Measurements from ENCODE around the gene TRIM52.

The TRIM52 gene

DNA sequence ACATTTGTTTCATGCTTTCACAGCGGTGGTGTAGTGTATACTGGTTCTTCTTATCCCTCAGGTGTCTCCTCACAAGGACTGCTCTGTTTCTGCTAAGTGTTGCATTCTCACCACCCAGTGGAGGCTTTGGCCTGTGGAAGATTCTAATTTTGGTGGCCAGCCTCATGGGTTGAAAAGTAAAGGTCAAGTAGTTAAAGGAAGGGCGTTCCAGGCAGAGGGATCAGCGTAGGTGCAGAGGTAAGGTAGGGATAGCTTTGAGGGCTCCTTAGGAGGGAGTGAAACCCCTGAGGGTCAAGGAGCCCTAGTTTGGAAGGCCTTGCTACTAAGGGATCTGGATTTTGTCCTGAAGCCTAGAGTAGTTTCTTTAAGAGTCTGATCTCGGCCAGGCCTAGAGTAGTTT lies 12.7 kb downstream of the TRIM52 start:
- Histone ChIP-seq H3K27me3 (ENCODE audit: insufficient read depth, low read length, poor library complexity) (no peaks in the 10 kb centered on the region), H3K27ac (ENCODE audit: low read length) (peak overlapping the region; percentile 47; the same call in 1 of the 2 replicates), H3K4me3 (ENCODE audit: low read depth in 1 of 2, low read length in 2 of 2) (peak overlapping the region in 1 of 2 experiments; percentile 94; a peak in 3 of 4 replicates), H3K9ac (ENCODE audit: low read depth, low read length) (peak overlapping the region; percentile 95), H3K36me3 (ENCODE audit: insufficient read depth, low read length) (peaks cover 31% of the 10 kb centered on the region), H4K20me1 (ENCODE audit: insufficient read depth, low read length) (peaks cover 16% of the 10 kb centered on the region; the same call in 1 of the 2 replicates), H3K9me3 (ENCODE audit: insufficient read depth, low read length, severe bottlenecking) (no peaks in the 10 kb centered on the region), H3K4me1 (ENCODE audit: insufficient read depth, low read length) (peaks cover 73% of the 10 kb centered on the region), H3K4me2 (ENCODE audit: insufficient read depth, low read length) (peak overlapping the region; percentile 88), H2AFZ (ENCODE audit: low read depth, low read length) (no peak overlapping the region), H3K79me2 (ENCODE audit: insufficient read depth, low read length) (peaks cover 88% of the 10 kb centered on the region)
- DNase-seq (no peak), ATAC-seq (ENCODE audit: insufficient read depth, low read depth) (no peak)
- no peak for TF ChIP-seq EZH2 (IDR thresholded peaks at IDR 0.05; ENCODE audit: borderline replicate concordance, low read depth, low read length, severe bottlenecking)
- TF ChIP-seq, protein P1, sequence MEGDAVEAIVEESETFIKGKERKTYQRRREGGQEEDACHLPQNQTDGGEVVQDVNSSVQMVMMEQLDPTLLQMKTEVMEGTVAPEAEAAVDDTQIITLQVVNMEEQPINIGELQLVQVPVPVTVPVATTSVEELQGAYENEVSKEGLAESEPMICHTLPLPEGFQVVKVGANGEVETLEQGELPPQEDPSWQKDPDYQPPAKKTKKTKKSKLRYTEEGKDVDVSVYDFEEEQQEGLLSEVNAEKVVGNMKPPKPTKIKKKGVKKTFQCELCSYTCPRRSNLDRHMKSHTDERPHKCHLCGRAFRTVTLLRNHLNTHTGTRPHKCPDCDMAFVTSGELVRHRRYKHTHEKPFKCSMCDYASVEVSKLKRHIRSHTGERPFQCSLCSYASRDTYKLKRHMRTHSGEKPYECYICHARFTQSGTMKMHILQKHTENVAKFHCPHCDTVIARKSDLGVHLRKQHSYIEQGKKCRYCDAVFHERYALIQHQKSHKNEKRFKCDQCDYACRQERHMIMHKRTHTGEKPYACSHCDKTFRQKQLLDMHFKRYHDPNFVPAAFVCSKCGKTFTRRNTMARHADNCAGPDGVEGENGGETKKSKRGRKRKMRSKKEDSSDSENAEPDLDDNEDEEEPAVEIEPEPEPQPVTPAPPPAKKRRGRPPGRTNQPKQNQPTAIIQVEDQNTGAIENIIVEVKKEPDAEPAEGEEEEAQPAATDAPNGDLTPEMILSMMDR (IDR thresholded peaks at IDR 0.05; ENCODE audit: borderline replicate concordance, extremely low read depth, low read length, poor library complexity, severe bottlenecking) = no peak

DNA sequence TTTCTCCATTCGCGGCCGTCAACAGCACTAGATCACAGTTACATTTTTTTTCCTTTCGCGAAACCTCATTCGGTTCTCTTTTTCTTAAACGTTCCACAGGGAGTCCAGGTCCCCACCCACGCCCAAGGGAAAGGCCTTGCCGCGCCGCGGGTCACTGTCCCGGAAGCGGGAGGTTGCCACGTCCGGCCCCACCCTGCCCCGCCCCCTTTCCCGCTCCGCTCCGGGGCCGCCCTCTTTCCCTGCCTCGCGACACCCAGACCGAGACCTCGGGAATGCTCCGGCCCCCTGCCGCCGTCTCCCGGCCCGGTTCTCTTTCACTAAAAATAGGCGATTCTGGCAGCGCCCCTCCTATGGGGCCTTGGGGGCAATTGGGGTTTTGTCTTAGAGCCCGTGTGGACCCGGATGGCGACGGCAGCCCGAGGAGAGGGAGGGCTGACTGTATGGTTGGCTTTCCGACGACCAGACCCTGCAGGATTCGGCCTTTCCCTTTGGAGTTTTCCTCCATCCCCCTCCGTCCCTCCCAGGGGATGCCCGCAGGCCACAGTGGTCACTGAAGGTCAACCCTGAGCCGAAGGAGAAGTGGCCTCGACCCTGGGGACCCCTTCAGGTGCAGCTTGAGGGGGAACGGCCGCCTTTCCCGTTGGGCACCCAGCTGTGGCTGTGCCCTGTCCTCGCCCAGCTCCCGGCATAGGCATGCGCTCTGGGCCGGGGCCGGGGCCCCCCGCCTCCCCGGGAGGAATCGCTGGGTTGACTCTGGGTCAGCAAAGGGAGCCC lies 14.5 kb downstream of the TRIM52 start:
- Histone ChIP-seq H3K4me2 (ENCODE audit: insufficient read depth, low read length) (peak overlapping the region; percentile 88), H3K27me3 (ENCODE audit: insufficient read depth, low read length, poor library complexity) (no peaks in the 10 kb centered on the region), H3K9me3 (ENCODE audit: insufficient read depth, low read length, severe bottlenecking) (no peaks in the 10 kb centered on the region), H2AFZ (ENCODE audit: low read depth, low read length) (peak overlapping the region; percentile 97), H4K20me1 (ENCODE audit: insufficient read depth, low read length) (peaks cover 27% of the 10 kb centered on the region), H3K27ac (ENCODE audit: low read length) (peak overlapping the region; percentile 90), H3K79me2 (ENCODE audit: insufficient read depth, low read length) (peaks cover 90% of the 10 kb centered on the region), H3K9ac (ENCODE audit: low read depth, low read length) (peak overlapping the region; percentile 95), H3K36me3 (ENCODE audit: insufficient read depth, low read length) (peaks cover 34% of the 10 kb centered on the region), H3K4me1 (ENCODE audit: insufficient read depth, low read length) (peaks cover 78% of the 10 kb centered on the region), H3K4me3 (ENCODE audit: low read depth in 1 of 2, low read length in 2 of 2) (peak overlapping the region; percentile 78 to 94)
- TF ChIP-seq, protein P1 (IDR thresholded peaks at IDR 0.05; ENCODE audit: borderline replicate concordance, extremely low read depth, low read length, poor library complexity, severe bottlenecking) = no peak
- no peak for TF ChIP-seq EZH2 (IDR thresholded peaks at IDR 0.05; ENCODE audit: borderline replicate concordance, low read depth, low read length, severe bottlenecking)
- DNase-seq (peak; percentile 88), ATAC-seq (ENCODE audit: insufficient read depth, low read depth) (peak; percentile 69)

GRCh38 chr5:181245427-181246275 lies 15.3 kb downstream of the TRIM52 start:
- peak overlapping the region; percentile 90 for H3K27ac ChIP-seq (ENCODE audit: low read length)
- peak overlapping the region; percentile 88 for H3K4me2 ChIP-seq (ENCODE audit: insufficient read depth, low read length)
- TF ChIP-seq EZH2 (IDR thresholded peaks at IDR 0.05; ENCODE audit: borderline replicate concordance, low read depth, low read length, severe bottlenecking) = no peak
- TF ChIP-seq, protein P1 (IDR thresholded peaks at IDR 0.05; ENCODE audit: borderline replicate concordance, extremely low read depth, low read length, poor library complexity, severe bottlenecking) = no peak
- no peak for DNase-seq
- peaks cover 36% of the 10 kb centered on the region for H3K36me3 ChIP-seq (ENCODE audit: insufficient read depth, low read length)
- H3K4me1 ChIP-seq (ENCODE audit: insufficient read depth, low read length) = peaks cover 79% of the 10 kb centered on the region
- peak; percentile 2 for ATAC-seq (ENCODE audit: insufficient read depth, low read depth)
- peaks cover 36% of the 10 kb centered on the region for H4K20me1 ChIP-seq (ENCODE audit: insufficient read depth, low read length)
- peak overlapping the region; percentile 78 to 94; a peak in 3 of 4 replicates for H3K4me3 ChIP-seq (ENCODE audit: low read depth in 1 of 2, low read length in 2 of 2)
- no peaks in the 10 kb centered on the region for H3K9me3 ChIP-seq (ENCODE audit: insufficient read depth, low read length, severe bottlenecking)
- H2AFZ ChIP-seq (ENCODE audit: low read depth, low read length) = peak overlapping the region; percentile 66
- peaks cover 90% of the 10 kb centered on the region for H3K79me2 ChIP-seq (ENCODE audit: insufficient read depth, low read length)
- peak overlapping the region; percentile 95 for H3K9ac ChIP-seq (ENCODE audit: low read depth, low read length)
- no peaks in the 10 kb centered on the region for H3K27me3 ChIP-seq (ENCODE audit: insufficient read depth, low read length, poor library complexity)

Measured in DND-41 (cell line).